ENCODE data around the gene TFEB. TPM values are rescaled to one million over a fixed set of nuclear protein-coding genes. Genes with fewer than 3 reads are reported as not detected.

Gene TFEB
- total RNA-seq, 1 experiment from 2014 or later, result 6.6 TPM

DNA sequence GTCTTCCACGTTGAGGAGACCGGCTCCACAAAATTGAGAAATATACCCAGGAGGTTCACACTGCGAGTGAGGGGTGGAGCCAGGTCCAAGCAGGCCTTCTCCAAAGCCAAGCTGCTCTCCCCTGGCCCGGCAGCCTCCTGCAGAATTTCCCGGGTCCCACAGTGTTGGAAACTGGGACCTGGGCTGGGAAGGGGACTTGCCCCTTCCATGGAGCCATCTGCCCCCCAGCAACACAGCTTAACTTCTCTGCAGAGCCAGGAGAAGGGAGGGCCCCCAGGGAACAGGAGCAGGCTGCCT is 61.8 kb downstream of the TFEB start:
- H3K4me1 Mint-ChIP-seq (ENCODE audit: low read depth, unreplicated experiment), result no peaks in the 10 kb centered on the region
- no peaks in the 10 kb centered on the region for H3K36me3 Mint-ChIP-seq (ENCODE audit: insufficient read depth, unreplicated experiment)
- no TSS peak for BruUV-seq (replicated peaks)
- H3K27ac Mint-ChIP-seq (ENCODE audit: unreplicated experiment), result no peak overlapping the region
- intact Hi-C loops (cut with micrococcal nuclease; ENCODE audit: unreplicated experiment), result no loop called here
- peaks cover 2% of the 10 kb centered on the region for H3K9me3 Mint-ChIP-seq (ENCODE audit: low read depth, unreplicated experiment)
- no peak overlapping the region for H3K4me3 Mint-ChIP-seq (ENCODE audit: low read depth, unreplicated experiment)
- CTCF ChIA-PET, result no interaction called here
- H3K27me3 Mint-ChIP-seq (ENCODE audit: unreplicated experiment), result peaks cover 86% of the 10 kb centered on the region
- DNase-seq, result no peak
- TF ChIP-seq, protein P1, sequence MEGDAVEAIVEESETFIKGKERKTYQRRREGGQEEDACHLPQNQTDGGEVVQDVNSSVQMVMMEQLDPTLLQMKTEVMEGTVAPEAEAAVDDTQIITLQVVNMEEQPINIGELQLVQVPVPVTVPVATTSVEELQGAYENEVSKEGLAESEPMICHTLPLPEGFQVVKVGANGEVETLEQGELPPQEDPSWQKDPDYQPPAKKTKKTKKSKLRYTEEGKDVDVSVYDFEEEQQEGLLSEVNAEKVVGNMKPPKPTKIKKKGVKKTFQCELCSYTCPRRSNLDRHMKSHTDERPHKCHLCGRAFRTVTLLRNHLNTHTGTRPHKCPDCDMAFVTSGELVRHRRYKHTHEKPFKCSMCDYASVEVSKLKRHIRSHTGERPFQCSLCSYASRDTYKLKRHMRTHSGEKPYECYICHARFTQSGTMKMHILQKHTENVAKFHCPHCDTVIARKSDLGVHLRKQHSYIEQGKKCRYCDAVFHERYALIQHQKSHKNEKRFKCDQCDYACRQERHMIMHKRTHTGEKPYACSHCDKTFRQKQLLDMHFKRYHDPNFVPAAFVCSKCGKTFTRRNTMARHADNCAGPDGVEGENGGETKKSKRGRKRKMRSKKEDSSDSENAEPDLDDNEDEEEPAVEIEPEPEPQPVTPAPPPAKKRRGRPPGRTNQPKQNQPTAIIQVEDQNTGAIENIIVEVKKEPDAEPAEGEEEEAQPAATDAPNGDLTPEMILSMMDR (IDR thresholded peaks at IDR 0.05; ENCODE audit: unreplicated experiment), result no peak

DNA sequence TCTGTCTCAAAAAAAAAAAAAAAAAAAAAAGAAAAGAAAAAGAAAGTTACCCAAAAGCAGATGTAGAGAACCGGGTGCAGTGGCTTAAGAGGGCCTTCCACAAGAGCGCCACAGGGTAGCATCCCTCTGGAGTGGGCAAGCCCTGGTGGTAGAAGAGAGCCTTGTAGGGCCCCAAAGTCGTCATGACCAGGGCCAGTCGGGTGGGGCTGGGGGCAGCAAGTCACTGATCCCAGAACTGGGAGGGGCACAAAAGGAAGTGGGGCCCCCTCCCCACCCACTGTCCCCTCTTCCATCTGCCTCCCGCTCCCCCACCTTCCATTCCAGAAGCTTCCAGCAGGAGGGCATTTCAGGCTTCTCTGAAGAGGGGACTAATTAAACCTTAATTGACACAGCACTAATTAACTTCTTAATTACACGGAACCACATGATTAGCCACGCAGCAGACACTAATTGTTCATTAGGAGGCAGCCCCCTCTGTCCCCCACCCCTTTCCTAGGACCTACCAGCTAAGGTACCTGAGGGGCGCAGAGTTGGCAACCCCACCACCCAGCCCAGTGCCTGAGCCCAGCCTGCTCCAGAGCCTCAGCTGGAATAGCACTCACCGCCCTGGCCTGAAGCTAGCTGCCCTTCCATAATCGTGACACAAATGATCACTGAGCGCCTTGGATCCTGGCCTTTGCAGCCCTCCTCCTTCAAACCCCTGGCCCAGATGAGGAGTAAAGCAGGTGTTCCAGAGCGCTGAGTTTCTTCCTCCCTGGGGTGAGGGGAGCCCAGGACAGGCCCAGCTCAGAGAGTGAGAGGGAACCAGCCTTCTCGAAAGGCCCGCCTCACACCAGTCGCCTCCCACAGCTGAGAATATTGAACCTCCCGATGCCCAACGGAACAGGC is 62.3 kb downstream of the TFEB start:
- Mint-ChIP-seq H3K36me3 (ENCODE audit: insufficient read depth, unreplicated experiment) (no peaks in the 10 kb centered on the region), H3K4me3 (ENCODE audit: low read depth, unreplicated experiment) (no peak overlapping the region)
- intact Hi-C loops (cut with micrococcal nuclease; ENCODE audit: unreplicated experiment), result no loop called here

DNA sequence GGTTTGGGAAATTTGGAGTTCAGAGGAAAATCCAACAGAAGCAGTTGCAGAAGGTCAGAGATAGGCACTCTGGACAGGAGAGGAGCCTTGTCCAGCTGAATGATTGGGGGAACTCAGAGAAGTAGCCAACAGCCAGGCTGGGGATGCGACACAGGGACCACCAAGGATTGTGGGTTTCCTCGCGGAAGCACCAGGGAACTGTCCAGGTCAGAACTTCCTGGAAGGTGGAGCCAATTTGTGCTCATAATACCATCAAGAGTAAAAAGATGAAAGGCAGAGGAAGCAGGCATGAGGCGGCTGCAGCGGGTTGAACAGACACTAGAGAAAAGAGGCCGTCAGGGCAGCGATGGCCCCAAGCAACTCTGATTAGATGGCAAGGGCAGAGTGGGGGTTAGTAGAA is 63.4 kb downstream of the TFEB start:
- Mint-ChIP-seq H3K9me3 (ENCODE audit: low read depth, unreplicated experiment) (peaks cover 2% of the 10 kb centered on the region), H3K27me3 (ENCODE audit: unreplicated experiment) (peaks cover 94% of the 10 kb centered on the region), H3K36me3 (ENCODE audit: insufficient read depth, unreplicated experiment) (no peaks in the 10 kb centered on the region), H3K4me3 (ENCODE audit: low read depth, unreplicated experiment) (no peak overlapping the region), H3K27ac (ENCODE audit: unreplicated experiment) (no peak overlapping the region), H3K4me1 (ENCODE audit: low read depth, unreplicated experiment) (no peaks in the 10 kb centered on the region)
- CTCF ChIA-PET, result no interaction called here
- no peak for DNase-seq
- TF ChIP-seq, protein P1 (IDR thresholded peaks at IDR 0.05; ENCODE audit: unreplicated experiment), result no peak
- no TSS peak for BruUV-seq (replicated peaks)
- intact Hi-C loops (cut with micrococcal nuclease; ENCODE audit: unreplicated experiment), result no loop called here

More for the DNA sequence above, 62.3 kb downstream of the TFEB start:
- Mint-ChIP-seq H3K9me3 (ENCODE audit: low read depth, unreplicated experiment) (peaks cover 2% of the 10 kb centered on the region), H3K27ac (ENCODE audit: unreplicated experiment) (no peak overlapping the region), H3K27me3 (ENCODE audit: unreplicated experiment) (peaks cover 91% of the 10 kb centered on the region), H3K4me1 (ENCODE audit: low read depth, unreplicated experiment) (no peaks in the 10 kb centered on the region)
- CTCF ChIA-PET, result no interaction called here
- BruUV-seq (replicated peaks), result no TSS peak
- no peak for DNase-seq
- TF ChIP-seq, protein P1 (IDR thresholded peaks at IDR 0.05; ENCODE audit: unreplicated experiment), result no peak

DNA sequence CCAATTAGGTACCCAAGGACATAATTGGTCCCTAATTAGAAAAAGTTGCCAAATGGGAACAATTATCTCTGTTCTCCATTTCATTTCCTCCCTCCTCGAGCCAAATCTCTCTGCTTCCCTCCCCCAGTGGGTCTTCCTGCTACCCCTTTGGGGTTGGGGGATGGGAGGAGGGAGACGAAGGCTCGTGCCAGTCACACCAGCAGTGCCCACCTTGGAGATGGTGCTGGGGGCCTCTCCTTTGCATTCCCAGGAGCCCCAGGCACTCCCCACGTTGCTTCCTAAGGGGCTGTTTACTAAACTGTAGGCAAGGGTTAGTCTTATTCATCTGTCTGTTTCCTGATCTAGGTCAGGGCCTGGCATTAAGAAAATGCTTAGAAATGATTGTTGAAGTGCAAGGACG is 64.0 kb downstream of the TFEB start:
- no peak for DNase-seq
- TF ChIP-seq, protein P1 (IDR thresholded peaks at IDR 0.05; ENCODE audit: unreplicated experiment), result no peak
- intact Hi-C loops (cut with micrococcal nuclease; ENCODE audit: unreplicated experiment), result no loop called here
- no peak overlapping the region for H3K4me3 Mint-ChIP-seq (ENCODE audit: low read depth, unreplicated experiment)
- H3K36me3 Mint-ChIP-seq (ENCODE audit: insufficient read depth, unreplicated experiment), result no peaks in the 10 kb centered on the region
- no TSS peak for BruUV-seq (replicated peaks)
- no peaks in the 10 kb centered on the region for H3K4me1 Mint-ChIP-seq (ENCODE audit: low read depth, unreplicated experiment)
- CTCF ChIA-PET, result no interaction called here
- H3K9me3 Mint-ChIP-seq (ENCODE audit: low read depth, unreplicated experiment), result peaks cover 2% of the 10 kb centered on the region
- no peak overlapping the region for H3K27ac Mint-ChIP-seq (ENCODE audit: unreplicated experiment)
- peaks cover 94% of the 10 kb centered on the region for H3K27me3 Mint-ChIP-seq (ENCODE audit: unreplicated experiment)
